ENCODE data around the gene MGME1. TPM values are rescaled to one million over a fixed set of nuclear protein-coding genes. Genes with fewer than 3 reads are reported as not detected.
A peak's percentile ranks its signal among the peaks of the same experiment; 100 is the strongest.

MGME1 gene
- total and polyA plus RNA-seq, 9 of the 15 experiments (the other 6 are each of a cell fraction or from before 2014, with no cell fraction given): 13.4 to 45.1 (median 30.6) TPM

GRCh38 chr20:17940224-17940971 lies 28.4 kb upstream of the MGME1 start:
- Histone ChIP-seq H3K79me2 (ENCODE audit: control insufficient read depth, insufficient read depth, low read length) (no peaks in the 10 kb centered on the region), H2AFZ (ENCODE audit: low read depth, low read length) (no peak overlapping the region), H3K36me3 (ENCODE audit: control insufficient read depth, insufficient read depth, low read length) (peaks cover 47% of the 10 kb centered on the region; the same call in 2 of the 3 replicates), H3K4me1 (replicated peaks in 1 of 2; ENCODE audit: control insufficient read depth in 2 of 2, insufficient read depth in 2 of 2, low read length in 2 of 2) (peaks cover 6 to 23% of the 10 kb centered on the region in 2 experiments; a peak in 4 of 5 replicates), H3K4me3 (no peak overlapping the region), H4K20me1 (replicated peaks; ENCODE audit: control insufficient read depth, insufficient read depth, low read length) (peaks cover 9% of the 10 kb centered on the region; the same call in 1 of the 2 replicates), H3K4me2 (ENCODE audit: insufficient read depth, low read length) (no peak overlapping the region), H3K9me1 (ENCODE audit: control insufficient read depth, insufficient read depth, low read length) (no peaks in the 10 kb centered on the region), H3K27me3 (ENCODE audit: control insufficient read depth in 2 of 2, insufficient read depth in 2 of 2, low read length in 2 of 2) (no peaks in the 10 kb centered on the region), H3K27ac (ENCODE audit: extremely low read depth, low read depth, low read length) (no peak overlapping the region; the same call in 2 of the 3 replicates), H3K9me3 (replicated peaks; ENCODE audit: control insufficient read depth, insufficient read depth, low read depth, low read length) (no peaks in the 10 kb centered on the region), H3K9ac (ENCODE audit: insufficient read depth in 1 of 2, low read depth in 2 of 2, low read length in 2 of 2) (peak overlapping the region in 1 of 2 experiments; percentile 71; a peak in 2 of 4 replicates)
- no peak for FAIRE-seq
- ChIA-PET POLR2A (interaction anchor here (0.5 to 1.4 kb wide), 5 partner anchors 13 to 183 kb away, joined by 3 read pairs; no protein-coding TSS in a partner anchor), CTCF (ENCODE audit: low intra/inter-chr PET ratio) (no interaction called here)
- no peak for DNase-seq (ENCODE audit: extremely low read depth in 1 of 4, low spot score in 3 of 4)
- WGBS (ENCODE audit: insufficient coverage, low coverage, missing lambda C conversion rate): 32% methylated on average over 6 of the region's 6 CpGs
- TSS peak; percentile 6 for BruUV-seq (replicated peaks)
- ATAC-seq: peak; percentile 52
- in situ Hi-C loops (cut with MboI): no loop called here
- TF ChIP-seq SUPT5H (IDR thresholded peaks at IDR 0.05) (peak; percentile 24; the same call in 1 of the 2 replicates), FOXA3 (CRISPR knock-in tag; conservative IDR thresholded peaks at IDR 0.05 in 1 of 2, IDR thresholded peaks at IDR 0.05 in 1 of 2) (no peak), POLR2A (conservative IDR thresholded peaks at IDR 0.05) (0 out of 2 replicates have a peak, but pooled peaks have one; percentile 7), EGR1 (conservative IDR thresholded peaks at IDR 0.05) (peak; percentile 16; the same call in 1 of the 2 replicates), CREM (IDR thresholded peaks at IDR 0.05; ENCODE audit: low read depth) (no peak), POLR2G (IDR thresholded peaks at IDR 0.05; ENCODE audit: low read depth, low read length) (peak; percentile 42; the same call in 1 of the 2 replicates), CREB5 (CRISPR knock-in tag; IDR thresholded peaks at IDR 0.05) (no peak), POLR2B (IDR thresholded peaks at IDR 0.05; ENCODE audit: low read depth, partially characterized antibody) (peak; percentile 18), CBX1 (IDR thresholded peaks at IDR 0.05; ENCODE audit: low read depth) (0 out of 2 replicates have a peak, but pooled peaks have one; percentile 4), POLR2AphosphoS2 (IDR thresholded peaks at IDR 0.05; ENCODE audit: low read length) (0 out of 2 replicates have a peak, but pooled peaks have one; percentile 20), ZNF224 (CRISPR knock-in tag; IDR thresholded peaks at IDR 0.05) (no peak), NFYB (IDR thresholded peaks at IDR 0.05; ENCODE audit: extremely low read depth, insufficient read length) (no peak)
- intact Hi-C loops (cut with micrococcal nuclease): no loop called here
